Osteoblast (primary cell): ENCODE results near the gene KL. TPM values are rescaled to one million over a fixed set of nuclear protein-coding genes. Genes with fewer than 3 reads are reported as not detected.

Experiments used
- DNase-seq: peaks from one replicate; pipeline ENCODE4 v3.0.0; 2011; ENCODE audit warnings: low spot score, mixed read lengths; ENCODE audit not compliant: insufficient read length; ENCODE audit errors: missing footprints
- H2AFZ ChIP-seq: 2 replicates; pipeline ENCODE4 v1.6.0; 2011; ENCODE audit warnings: mild to moderate bottlenecking, low read length
- H3K27ac ChIP-seq: 2 replicates; pipeline ENCODE4 v1.5.1; 2011; ENCODE audit warnings: mild to moderate bottlenecking, low read depth, low read length, moderate library complexity
- H3K27me3 ChIP-seq: 2 replicates; pipeline ENCODE4 v1.6.0; 2012; ENCODE audit warnings: mild to moderate bottlenecking, control low read depth, inconsistent platforms, low read length, moderate library complexity; ENCODE audit not compliant: insufficient read depth
- H3K36me3 ChIP-seq: 2 replicates; pipeline ENCODE4 v1.5.1; 2011; ENCODE audit warnings: mild to moderate bottlenecking, low read length, control low read depth, moderate library complexity; ENCODE audit not compliant: insufficient read depth
- H3K4me1 ChIP-seq: 2 replicates; pipeline ENCODE4 v1.5.1; 2011; ENCODE audit warnings: mild to moderate bottlenecking, low read length, control low read depth, moderate library complexity; ENCODE audit not compliant: insufficient read depth
- H3K4me2 ChIP-seq: 2 replicates; pipeline ENCODE4 v1.6.0; 2011; ENCODE audit warnings: mild to moderate bottlenecking, low read length; ENCODE audit not compliant: insufficient read depth
- H3K4me3 ChIP-seq: fragments of 200-600 bp; sonication (generic); 3 replicates; pipeline ENCODE4 v1.5.1; 2012; ENCODE audit warnings: mild to moderate bottlenecking, low read length, inconsistent platforms; ENCODE audit not compliant: insufficient read depth
- H3K79me2 ChIP-seq: 2 replicates; pipeline ENCODE4 v1.6.0; 2012; ENCODE audit warnings: mild to moderate bottlenecking, low read length, control low read depth, inconsistent platforms; ENCODE audit not compliant: insufficient read depth
- H3K9me3 ChIP-seq: 2 replicates; pipeline ENCODE4 v1.5.1; 2011; ENCODE audit warnings: low read depth, low read length, control low read depth
- H4K20me1 ChIP-seq: 2 replicates; pipeline ENCODE4 v1.6.0; 2012; ENCODE audit warnings: mild to moderate bottlenecking, low read length, control low read depth; ENCODE audit not compliant: insufficient read depth
- CTCF ChIP-seq: IDR thresholded peaks from 2 replicates; pipeline ENCODE4 v1.5.1; 2011; ENCODE audit warnings: mild to moderate bottlenecking, low read depth, low read length, moderate library complexity; ENCODE audit errors: extremely low read depth
- total RNA-seq: library from RNA; depleted of rRNA; stranded (reverse); fragments of >200 nt; gene quantifications from 2 replicates; pipeline ENCODE4 v1.2.3, GENCODE V29; 2012

The KL gene
- total RNA-seq, 1 donor = not detected

GRCh38 chr13:33106656-33107360, 90.6 kb downstream of the KL start:
- H3K36me3 ChIP-seq = peaks cover 77% of the 10 kb centered on the region

GRCh38 chr13:33107361-33107760, 91.1 kb downstream of the KL start:
- H3K27ac ChIP-seq = no peak overlapping the region
- H3K9me3 ChIP-seq = no peaks in the 10 kb centered on the region
- no peak overlapping the region for H3K4me3 ChIP-seq
- H4K20me1 ChIP-seq = peaks cover 8% of the 10 kb centered on the region
- H3K4me2 ChIP-seq = no peak overlapping the region
- peaks cover 82% of the 10 kb centered on the region for H3K36me3 ChIP-seq
- H3K79me2 ChIP-seq = peaks cover 5% of the 10 kb centered on the region
- TF ChIP-seq CTCF = no peak
- H3K4me1 ChIP-seq = peaks cover 44% of the 10 kb centered on the region
- no peak overlapping the region for H2AFZ ChIP-seq
- DNase-seq = no peak
- no peaks in the 10 kb centered on the region for H3K27me3 ChIP-seq

More at GRCh38 chr13:33106656-33107360, 90.6 kb downstream of the KL start:
- H3K9me3 ChIP-seq = no peaks in the 10 kb centered on the region
- DNase-seq = no peak
- no peaks in the 10 kb centered on the region for H3K27me3 ChIP-seq
- H3K79me2 ChIP-seq = peaks cover 5% of the 10 kb centered on the region
- no peak overlapping the region for H3K4me3 ChIP-seq
- peaks cover 38% of the 10 kb centered on the region for H3K4me1 ChIP-seq
- no peak overlapping the region for H3K27ac ChIP-seq
- H2AFZ ChIP-seq = no peak overlapping the region
- TF ChIP-seq CTCF = no peak
- peaks cover 8% of the 10 kb centered on the region for H4K20me1 ChIP-seq
- H3K4me2 ChIP-seq = no peak overlapping the region

GRCh38 chr13:33108620-33109019, 92.4 kb downstream of the KL start:
- Histone ChIP-seq H3K4me1 (peaks cover 53% of the 10 kb centered on the region), H3K36me3 (peaks cover 89% of the 10 kb centered on the region)
- DNase-seq = peak; percentile 71

More at GRCh38 chr13:33108620-33109019, 92.4 kb downstream of the KL start:
- H3K4me3 ChIP-seq = no peak overlapping the region
- H3K4me2 ChIP-seq = no peak overlapping the region
- peaks cover 8% of the 10 kb centered on the region for H4K20me1 ChIP-seq
- H3K27ac ChIP-seq = peak overlapping the region; percentile 82
- no peaks in the 10 kb centered on the region for H3K9me3 ChIP-seq
- no peak for TF ChIP-seq CTCF
- H3K27me3 ChIP-seq = no peaks in the 10 kb centered on the region
- no peak overlapping the region for H2AFZ ChIP-seq
- H3K79me2 ChIP-seq = peaks cover 7% of the 10 kb centered on the region
